ENCODE data around the gene PCDHB2.

DNA sequence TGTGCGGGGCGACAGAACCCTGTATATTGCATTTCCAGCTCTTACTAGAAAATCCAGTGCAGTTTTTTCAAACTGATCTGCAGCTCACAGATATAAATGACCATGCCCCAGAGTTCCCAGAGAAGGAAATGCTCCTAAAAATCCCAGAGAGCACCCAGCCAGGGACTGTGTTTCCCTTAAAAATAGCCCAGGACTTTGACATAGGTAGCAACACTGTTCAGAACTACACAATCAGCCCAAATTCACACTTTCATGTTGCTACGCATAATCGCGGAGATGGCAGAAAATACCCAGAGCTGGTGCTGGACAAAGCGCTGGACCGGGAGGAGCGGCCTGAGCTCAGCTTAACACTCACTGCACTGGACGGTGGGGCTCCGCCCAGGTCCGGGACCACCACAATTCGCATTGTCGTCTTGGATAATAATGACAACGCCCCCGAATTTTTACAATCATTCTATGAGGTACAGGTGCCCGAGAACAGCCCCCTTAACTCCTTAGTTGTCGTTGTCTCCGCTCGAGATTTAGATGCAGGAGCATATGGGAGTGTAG is 41.4 kb downstream of the PCDHB2 start:
- TF ChIP-seq, protein P1, sequence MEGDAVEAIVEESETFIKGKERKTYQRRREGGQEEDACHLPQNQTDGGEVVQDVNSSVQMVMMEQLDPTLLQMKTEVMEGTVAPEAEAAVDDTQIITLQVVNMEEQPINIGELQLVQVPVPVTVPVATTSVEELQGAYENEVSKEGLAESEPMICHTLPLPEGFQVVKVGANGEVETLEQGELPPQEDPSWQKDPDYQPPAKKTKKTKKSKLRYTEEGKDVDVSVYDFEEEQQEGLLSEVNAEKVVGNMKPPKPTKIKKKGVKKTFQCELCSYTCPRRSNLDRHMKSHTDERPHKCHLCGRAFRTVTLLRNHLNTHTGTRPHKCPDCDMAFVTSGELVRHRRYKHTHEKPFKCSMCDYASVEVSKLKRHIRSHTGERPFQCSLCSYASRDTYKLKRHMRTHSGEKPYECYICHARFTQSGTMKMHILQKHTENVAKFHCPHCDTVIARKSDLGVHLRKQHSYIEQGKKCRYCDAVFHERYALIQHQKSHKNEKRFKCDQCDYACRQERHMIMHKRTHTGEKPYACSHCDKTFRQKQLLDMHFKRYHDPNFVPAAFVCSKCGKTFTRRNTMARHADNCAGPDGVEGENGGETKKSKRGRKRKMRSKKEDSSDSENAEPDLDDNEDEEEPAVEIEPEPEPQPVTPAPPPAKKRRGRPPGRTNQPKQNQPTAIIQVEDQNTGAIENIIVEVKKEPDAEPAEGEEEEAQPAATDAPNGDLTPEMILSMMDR (IDR thresholded peaks at IDR 0.05; ENCODE audit: low read length): no peak
- TF ChIP-seq EZH2 (optimal IDR thresholded peaks at IDR 0.05; ENCODE audit: low read depth, low read length) (no peak), EZH2phosphoT487 (IDR thresholded peaks at IDR 0.05; ENCODE audit: low read length) (no peak)

All from MM.1S (cell line).